ENCODE data around the gene PMVK.

PMVK gene

DNA sequence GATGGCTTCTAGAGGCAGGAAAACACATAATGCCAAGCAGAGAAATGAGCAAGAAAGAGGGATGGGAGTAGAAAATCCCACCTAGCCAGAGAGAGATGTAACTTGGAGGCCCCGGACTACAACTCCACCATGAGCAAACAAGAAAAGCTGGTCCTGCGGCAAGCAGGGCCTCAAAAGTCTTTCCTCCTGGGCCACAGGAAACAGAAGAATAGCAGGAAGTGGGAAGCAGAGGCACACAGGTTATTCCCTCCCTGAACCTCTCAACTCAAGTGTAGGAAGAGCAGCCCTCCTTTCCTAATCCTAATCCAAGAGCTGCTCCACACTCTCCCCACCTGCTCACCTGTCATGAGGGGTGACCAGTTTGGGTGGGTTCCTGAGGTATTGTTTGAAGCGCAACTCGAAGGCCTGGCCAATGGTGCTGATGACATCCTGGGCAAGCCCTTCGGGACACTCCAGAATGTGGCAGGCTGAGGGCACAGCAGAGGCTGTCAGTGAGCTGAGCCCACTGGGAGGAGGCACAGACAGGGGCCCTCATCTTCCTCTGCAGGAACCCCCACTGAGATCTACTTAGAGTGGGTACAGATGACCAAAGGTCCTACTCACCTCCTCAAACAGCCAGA lies 30.9 kb upstream of the PMVK start:
- DNase-seq (ENCODE audit: low read depth in 2 of 3, low spot score in 2 of 3), result no peak

DNA sequence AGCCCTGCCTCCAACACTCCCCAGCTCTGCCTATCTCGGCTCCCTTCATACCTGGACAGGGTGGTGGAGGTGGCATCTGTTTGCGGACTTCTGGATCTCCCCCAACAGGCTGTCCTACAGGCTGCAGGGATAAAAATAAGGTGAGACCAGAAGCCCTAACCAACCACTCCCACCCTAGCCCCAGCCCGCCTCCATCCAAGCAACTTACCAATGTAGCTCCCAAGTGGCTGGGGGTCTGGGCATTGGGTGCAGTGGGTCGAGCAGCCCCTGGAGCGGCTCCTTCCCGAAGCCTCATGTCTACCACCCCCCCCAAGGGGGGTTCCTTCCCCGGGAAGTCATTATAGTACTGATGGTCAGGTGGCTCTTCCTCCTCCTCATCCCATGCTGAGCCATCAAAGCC lies 29.6 kb upstream of the PMVK start:
- no peak for DNase-seq (ENCODE audit: low read depth in 2 of 3, low spot score in 2 of 3)

DNA sequence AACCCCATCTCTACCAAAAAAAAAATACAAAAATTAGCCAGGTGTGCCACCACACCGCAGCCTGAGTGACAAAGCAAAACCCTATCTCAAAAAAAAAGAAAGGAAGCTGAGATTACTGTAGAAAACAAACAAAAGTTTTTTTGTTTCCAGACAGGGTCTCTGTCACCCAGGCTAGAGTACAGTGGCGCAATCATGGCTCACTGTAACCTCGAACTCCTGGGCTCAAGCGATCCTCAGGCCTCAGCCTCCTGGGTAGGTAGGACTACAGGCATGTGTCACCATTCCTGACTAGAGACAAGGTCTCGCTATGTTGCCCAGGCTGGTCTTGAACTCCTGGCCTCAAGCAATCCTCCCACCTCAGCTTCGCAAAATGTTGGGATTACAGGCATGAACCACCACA lies 27.8 kb upstream of the PMVK start:
- DNase-seq (ENCODE audit: low read depth in 2 of 3, low spot score in 2 of 3), result no peak

DNA sequence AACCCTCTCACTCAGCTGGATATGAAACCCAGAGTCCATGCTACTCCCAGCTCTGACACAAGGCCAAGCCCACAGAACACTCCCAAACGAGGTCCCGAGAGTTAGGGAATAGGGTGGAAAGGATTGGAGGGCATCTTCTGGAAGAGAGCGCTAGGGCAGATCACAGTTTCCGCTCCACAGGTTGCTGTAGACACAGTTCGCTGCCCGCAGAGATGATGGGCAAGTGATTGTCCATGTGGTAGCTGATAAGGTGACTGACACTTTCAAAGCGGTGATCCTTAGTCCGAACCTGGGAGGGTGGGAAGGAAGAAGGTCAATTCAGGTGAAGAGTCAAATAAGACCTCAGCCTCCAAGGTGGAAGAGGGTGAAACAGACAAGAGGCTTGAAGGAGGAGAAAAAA lies 27.1 kb upstream of the PMVK start:
- no peak for DNase-seq (ENCODE audit: low read depth in 2 of 3, low spot score in 2 of 3)

DNA sequence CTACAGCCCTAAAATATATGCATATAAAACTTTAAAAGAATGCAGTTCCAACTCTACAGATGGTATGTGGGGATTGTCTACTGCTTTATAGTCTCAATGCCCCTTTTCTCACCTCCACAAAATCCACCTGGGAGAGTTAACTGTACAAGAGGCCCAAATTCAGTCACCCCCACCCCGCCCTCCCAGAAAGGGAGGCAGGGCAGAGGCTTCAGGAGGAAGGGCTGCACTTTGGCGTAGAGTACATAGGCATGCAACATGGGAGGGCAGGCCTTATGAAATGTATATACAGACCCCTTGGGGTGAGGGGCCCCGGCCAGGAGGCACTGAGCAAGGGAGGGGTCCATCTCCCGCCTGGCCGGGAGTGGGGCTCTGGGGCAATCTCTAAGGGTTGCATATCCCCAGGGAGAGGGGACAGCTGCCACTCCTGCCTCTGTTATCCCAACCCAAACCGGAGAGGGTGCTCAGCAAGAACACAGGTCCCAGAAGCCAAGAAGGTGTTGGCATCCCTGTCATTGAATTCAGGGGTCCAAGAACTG lies 26.3 kb upstream of the PMVK start:
- no peak for DNase-seq (ENCODE audit: low read depth in 2 of 3, low spot score in 2 of 3)

DNA sequence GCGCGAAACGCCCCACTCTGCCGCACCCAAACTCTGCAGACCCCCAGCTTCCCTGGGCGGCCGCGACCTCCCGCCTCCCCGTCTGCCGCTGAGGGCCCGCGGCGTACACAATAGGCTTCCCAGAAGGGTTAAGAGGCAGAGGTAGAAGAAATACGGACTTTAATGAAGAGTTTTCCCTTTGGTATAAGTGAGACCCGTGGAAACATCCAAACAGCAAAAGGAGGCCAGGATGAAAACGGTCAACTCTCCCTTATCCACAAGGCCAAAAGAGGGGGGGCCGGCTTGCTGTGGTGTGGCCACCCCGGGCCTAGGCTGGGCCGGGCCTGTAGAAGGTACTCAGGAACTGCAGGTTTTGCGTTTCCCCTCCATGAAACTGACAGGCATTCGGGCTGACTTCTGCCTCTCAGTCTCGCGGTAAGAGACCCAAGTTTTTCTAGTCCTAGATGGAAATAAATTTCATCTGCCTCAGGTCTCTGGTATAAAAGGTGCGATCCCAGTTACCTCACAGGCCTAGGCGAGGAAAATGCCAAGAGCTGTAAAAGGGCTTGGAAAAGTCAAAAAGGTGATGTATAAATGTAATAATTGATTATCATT lies 25.7 kb upstream of the PMVK start:
- DNase-seq (ENCODE audit: low read depth in 2 of 3, low spot score in 2 of 3), result no peak

GRCh38 chr1:154961207-154962155 lies 25.0 kb upstream of the PMVK start, which contains the start of gene PYGO2:
PYGO2 (minus strand) TSS chr1:154961782; CDS start chr1:154961576, 206 bp downstream.
- DNase-seq (ENCODE audit: low read depth in 2 of 3, low spot score in 2 of 3), result peak; percentile 65 to 77 (median 72)

DNA sequence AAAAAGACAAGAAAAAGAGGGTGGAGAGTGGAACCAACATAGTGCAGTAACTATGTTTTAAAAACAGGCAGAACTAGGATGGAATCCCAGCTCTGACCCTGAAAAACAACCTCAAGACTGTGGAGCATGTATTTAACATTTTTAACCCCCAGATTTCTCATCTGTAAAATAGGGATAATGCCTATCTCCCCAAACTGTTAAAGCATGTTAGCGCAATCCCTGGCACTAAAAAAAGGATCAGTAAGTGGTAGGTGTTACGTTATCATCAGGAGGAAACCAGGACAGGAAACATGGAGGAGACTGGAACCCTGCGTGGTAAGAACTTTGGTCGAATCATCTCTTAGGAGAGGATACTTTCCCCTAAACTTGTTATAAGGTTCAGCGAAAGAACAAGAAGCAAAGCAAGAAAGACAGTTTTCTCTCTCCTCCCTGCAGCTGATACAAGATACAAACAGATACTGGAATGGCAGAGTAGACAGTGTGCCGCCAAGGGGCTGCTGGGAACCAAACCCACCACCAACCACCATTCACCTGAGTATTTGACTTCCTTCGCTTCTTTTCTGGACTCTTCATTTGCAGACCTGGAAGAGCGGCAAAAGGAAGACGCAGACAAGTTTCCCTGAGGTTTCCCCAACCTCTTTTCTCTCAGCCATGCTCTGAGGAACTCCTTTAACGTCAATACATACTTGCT lies 24.1 kb upstream of the PMVK start:
- DNase-seq (ENCODE audit: low read depth in 2 of 3, low spot score in 2 of 3), result no peak

GRCh38 chr1:154959426-154959780 lies 22.9 kb upstream of the PMVK start:
- no peak for DNase-seq (ENCODE audit: low read depth in 2 of 3, low spot score in 2 of 3)

DNA sequence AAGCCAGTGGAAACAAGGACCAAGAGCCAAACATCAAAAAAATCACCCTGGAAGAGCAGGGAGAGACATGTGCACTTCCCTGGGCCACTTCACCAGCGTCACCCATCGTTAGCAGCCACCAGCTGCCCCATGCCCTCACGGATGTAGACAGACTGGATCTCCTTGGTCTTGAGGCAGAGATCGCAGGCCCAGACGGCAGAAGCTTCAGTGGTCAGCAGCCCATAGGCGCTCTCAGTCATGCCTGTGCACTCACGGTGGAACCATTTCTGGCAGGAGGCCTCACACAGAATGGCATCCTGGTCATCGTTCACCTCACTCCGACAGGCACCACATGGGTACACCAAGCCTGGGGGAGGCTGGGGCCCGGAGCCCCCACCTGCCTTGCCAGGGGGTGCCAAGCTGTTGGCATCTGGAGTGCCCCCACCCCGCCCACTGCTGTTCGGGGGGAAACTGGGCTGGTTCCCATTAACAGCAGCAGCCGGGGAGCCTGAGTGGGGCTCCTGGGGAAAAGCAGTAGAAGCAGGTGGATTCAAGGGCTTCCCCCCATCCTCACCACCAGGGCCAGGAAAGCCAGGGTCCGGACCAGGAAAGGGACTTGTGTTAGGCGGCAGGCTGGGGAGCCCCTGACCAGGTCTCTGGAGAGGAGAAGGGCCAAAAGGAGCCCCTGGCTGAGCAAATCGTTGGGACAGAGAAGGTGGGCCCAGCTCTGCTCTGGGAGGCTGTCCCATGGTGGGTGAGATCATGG lies 22.3 kb upstream of the PMVK start:
- no peak for DNase-seq (ENCODE audit: low read depth in 2 of 3, low spot score in 2 of 3)

DNA sequence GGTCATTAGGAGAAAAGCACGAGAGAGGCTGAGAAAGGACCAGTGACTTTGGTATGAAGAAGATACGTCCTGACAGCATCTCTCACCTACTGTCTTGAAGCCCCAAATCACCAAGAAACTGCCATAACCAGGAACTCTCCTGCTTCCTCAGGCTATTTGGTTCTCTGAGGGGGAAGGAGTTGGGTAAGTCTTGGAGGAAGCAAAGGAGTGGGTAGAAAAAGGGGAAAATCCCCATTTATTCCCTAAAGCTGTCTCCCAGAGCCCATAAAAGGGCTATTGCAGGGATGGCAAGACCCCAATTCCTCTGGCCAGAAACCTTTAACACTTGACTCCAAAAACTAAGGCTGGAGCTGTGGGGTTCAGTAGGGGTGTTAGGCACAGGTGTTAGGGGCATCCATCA lies 21.5 kb upstream of the PMVK start:
- DNase-seq (ENCODE audit: low read depth in 2 of 3, low spot score in 2 of 3), result no peak

GRCh38 chr1:154957091-154957657 lies 20.7 kb upstream of the PMVK start:
- DNase-seq (ENCODE audit: low read depth in 2 of 3, low spot score in 2 of 3), result no peak

- DNase-seq (ENCODE audit: low read depth in 2 of 3, low spot score in 2 of 3), result no peak
Observed at GRCh38 chr1:154956544-154956941, 20.0 kb upstream of the PMVK start.

GRCh38 chr1:154955718-154956543 lies 19.4 kb upstream of the PMVK start, which contains the start of gene PBXIP1:
PBXIP1 (minus strand) TSS chr1:154956099; CDS start chr1:154953721, 2,378 bp downstream.
- DNase-seq (ENCODE audit: low read depth in 2 of 3, low spot score in 2 of 3), result peak in 1 of 3 experiments; percentile 60

DNA sequence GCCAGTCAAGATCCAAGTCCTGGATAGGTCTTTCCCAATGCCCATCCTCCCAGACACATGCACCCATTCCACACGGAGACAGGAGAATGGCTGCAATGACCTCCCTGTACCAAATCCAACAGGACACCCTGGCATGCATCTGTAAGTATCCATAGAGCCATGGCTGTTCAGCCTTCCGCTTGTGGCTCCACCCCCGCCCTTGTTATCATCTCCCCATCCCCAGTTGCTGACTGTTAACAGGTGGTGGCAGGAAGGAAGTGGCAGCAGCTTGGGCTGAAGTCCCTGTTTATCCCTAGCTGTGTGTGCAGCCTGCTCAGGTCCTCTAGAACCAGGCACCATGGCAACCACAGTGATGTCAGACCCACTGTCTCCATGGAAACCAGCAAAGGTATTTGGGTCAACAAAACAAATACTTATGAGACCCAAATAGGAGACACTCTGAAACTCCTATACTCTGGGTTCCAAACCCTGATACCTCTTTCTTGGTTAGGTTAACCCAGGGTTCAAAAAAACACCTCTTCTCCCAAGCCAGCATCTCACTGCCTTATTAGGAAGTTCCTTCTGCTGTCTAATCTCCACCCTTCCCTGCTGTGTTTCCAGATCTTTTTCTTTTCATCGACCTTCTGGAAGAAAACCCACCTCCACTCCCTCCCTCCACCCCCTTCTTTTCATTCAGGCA lies 18.7 kb upstream of the PMVK start:
- peak in 1 of 3 experiments; percentile 59 for DNase-seq (ENCODE audit: low read depth in 2 of 3, low spot score in 2 of 3)

- no peak for DNase-seq (ENCODE audit: low read depth in 2 of 3, low spot score in 2 of 3)
Observed at GRCh38 chr1:154954541-154954940, 18.0 kb upstream of the PMVK start.

- no peak for DNase-seq (ENCODE audit: low read depth in 2 of 3, low spot score in 2 of 3)
Observed at GRCh38 chr1:154953611-154954038, 17.1 kb upstream of the PMVK start.

GRCh38 chr1:154952664-154953063 lies 16.1 kb upstream of the PMVK start:
- DNase-seq (ENCODE audit: low read depth in 2 of 3, low spot score in 2 of 3), result no peak
